Right lobe of liver (tissue), 4 donors: ENCODE data around the gene TRAK1.

Experiments
- CTCF ChIP-seq, 4 donors: fragments of 200-600 bp in 3 of 4; fragments of 450-650 bp in 1 of 4; IDR thresholded peaks; one replicate each; pipeline versions ENCODE4 v1.5.1 to v1.8.0; 2016 to 2022; ENCODE audit warnings: antibody characterized with exemption in 4 of 4, mild to moderate bottlenecking in 2 of 4
- POLR2A ChIP-seq: fragments of 450-650 bp; IDR thresholded peaks from one replicate; pipeline ENCODE4 v1.6.1; 2017; ENCODE audit warnings: antibody characterized with exemption, mild to moderate bottlenecking
- donor health status: DM: no; HTN: no; CAD: no.
- donor health status: DM: no; HTN: no; CAD: no.
- donor health status: DM: no; HTN: yes; CAD: no.

GRCh38 chr3:42130007-42130328 is 38.8 kb downstream of the TRAK1 start:
- TF ChIP-seq CTCF (IDR thresholded peaks at IDR 0.05): no peak
- TF ChIP-seq POLR2A: no peak
